ENCODE data around the gene ZRANB3.
"Not testable (repeated sequence)": the region's sequence is repeated elsewhere in the genome, so short reads cannot be mapped to it uniquely, and the experiment has no call there.

DNA sequence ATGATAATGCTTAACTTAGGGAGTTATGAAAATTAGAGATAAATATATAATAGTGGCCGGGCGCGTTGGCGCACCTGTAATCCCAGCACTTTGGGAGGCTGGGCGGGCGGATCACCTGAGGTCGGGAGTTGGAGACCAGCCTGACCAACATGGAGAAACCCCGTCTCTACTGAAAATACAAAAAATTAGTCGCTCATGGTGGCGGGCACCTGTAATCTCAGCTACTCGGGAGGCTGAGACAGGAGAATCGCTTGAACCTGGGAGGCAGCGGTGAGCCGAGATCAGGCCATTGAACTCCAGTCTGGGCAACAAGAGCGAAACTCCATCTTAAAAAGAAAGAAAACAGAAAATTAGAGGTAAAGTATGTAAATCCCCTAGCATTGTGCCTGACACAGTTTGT lies 2.5 kb upstream of the ZRANB3 start:
- TF ChIP-seq POLR2A (IDR thresholded peaks at IDR 0.05; ENCODE audit: low read depth, low read length); HDAC2 (IDR thresholded peaks at IDR 0.05); GABPA (IDR thresholded peaks at IDR 0.05; ENCODE audit: low read depth); CTCF (IDR thresholded peaks at IDR 0.05 in 2 of 3, conservative IDR thresholded peaks at IDR 0.05 in 1 of 3; ENCODE audit: control insufficient read depth in 2 of 3, extremely low read depth in 1 of 3, insufficient read depth in 1 of 3, low read depth in 3 of 3, low read length in 3 of 3); MYC (IDR thresholded peaks at IDR 0.05; ENCODE audit: insufficient read depth, insufficient read length, insufficient replicate concordance, low read length, severe bottlenecking); ZBTB33 (IDR thresholded peaks at IDR 0.05); ZNF274 (IDR thresholded peaks at IDR 0.05; ENCODE audit: insufficient read depth, insufficient read length); RAD21 (IDR thresholded peaks at IDR 0.05; ENCODE audit: insufficient read depth, low read depth, low read length); TCF12 (IDR thresholded peaks at IDR 0.05; ENCODE audit: low read depth, low read length); MXI1 (IDR thresholded peaks at IDR 0.05; ENCODE audit: low read depth, low read length); SP1 (IDR thresholded peaks at IDR 0.05; ENCODE audit: low read depth, low read length); ZSCAN29 (IDR thresholded peaks at IDR 0.05): not testable (repeated sequence)

Measured in GM12878 (cell line).